Stimulated activated effector memory CD8-positive, alpha-beta T cell treated with anti-CD3 and anti-CD28 coated beads, Interleukin-12 subunit alpha, Interleukin-12 subunit beta, amount 100 ng/mL, for 72 hours (primary cell): Measurements from ENCODE around the gene WDR54.

Experiments used
- ATAC-seq: fragments of 150-1000 bp; cut with Tn5 transposase; 2 replicates; pipeline ENCODE4 v1.10.0; 2021
- DNase-seq, 2 donors: peaks; one replicate each; pipeline ENCODE4 v3.0.0; 2021 to 2022; ENCODE audit warnings: low spot score in 2 of 2
- H3K27ac Mint-ChIP-seq: one replicate; pipeline ENCODE4 v1.8.0; 2022; ENCODE audit warnings: mild to moderate bottlenecking, mixed read lengths
- H3K36me3 Mint-ChIP-seq: one replicate; pipeline ENCODE4 v1.8.0; 2022; ENCODE audit warnings: mild to moderate bottlenecking, mixed read lengths
- H3K4me1 Mint-ChIP-seq: one replicate; pipeline ENCODE4 v1.8.0; 2022; ENCODE audit warnings: mixed read lengths
- H3K4me3 Mint-ChIP-seq: one replicate; pipeline ENCODE4 v1.8.0; 2022; ENCODE audit warnings: mild to moderate bottlenecking, mixed read lengths
- H3K9me3 Mint-ChIP-seq: one replicate; pipeline ENCODE4 v1.8.0; 2022; ENCODE audit warnings: mixed read lengths

WDR54 gene, protein sequence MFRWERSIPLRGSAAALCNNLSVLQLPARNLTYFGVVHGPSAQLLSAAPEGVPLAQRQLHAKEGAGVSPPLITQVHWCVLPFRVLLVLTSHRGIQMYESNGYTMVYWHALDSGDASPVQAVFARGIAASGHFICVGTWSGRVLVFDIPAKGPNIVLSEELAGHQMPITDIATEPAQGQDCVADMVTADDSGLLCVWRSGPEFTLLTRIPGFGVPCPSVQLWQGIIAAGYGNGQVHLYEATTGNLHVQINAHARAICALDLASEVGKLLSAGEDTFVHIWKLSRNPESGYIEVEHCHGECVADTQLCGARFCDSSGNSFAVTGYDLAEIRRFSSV

GRCh38 chr2:74421221-74421870 is at the start of gene WDR54, which contains the start of gene C2orf81:
Gene WDR54 (plus strand): TSS chr2:74421730. CDS start chr2:74422154, 424 bp downstream.
Gene C2orf81 (minus strand): TSS chr2:74421619. CDS start chr2:74421560, 59 bp downstream.
- H3K4me1 Mint-ChIP-seq, result peaks cover 31% of the 10 kb centered on the region
- H3K4me3 Mint-ChIP-seq, result peak within 1 kb of the TSS; percentile 98
- ATAC-seq (peak; percentile 96), DNase-seq (peak; percentile 94 to 97)
- H3K9me3 Mint-ChIP-seq, result no peaks in the 10 kb centered on the region
- H3K27ac Mint-ChIP-seq, result peak within 1 kb of the TSS; percentile 98
- H3K36me3 Mint-ChIP-seq, result peaks cover 47% of the 10 kb centered on the region

DNA sequence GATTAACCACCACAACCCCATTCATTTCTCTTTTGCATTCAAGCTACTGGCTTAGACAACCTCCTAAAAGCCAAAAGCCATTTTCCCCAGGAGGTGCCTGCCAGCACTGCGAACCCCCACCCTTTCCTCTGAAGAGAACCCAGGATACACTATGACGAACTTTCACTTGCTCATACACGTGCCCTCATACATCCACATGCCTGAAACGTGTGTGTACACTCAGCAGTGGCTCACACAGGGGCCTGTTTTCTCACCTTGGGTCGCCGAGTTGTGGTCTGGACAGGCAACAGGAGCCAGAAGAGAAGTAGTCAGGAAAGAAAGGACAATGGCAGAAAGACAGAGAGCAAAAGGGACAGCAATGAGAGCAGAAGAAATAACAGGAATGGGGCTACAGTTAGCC is 48.9 kb upstream of the WDR54 start:
- DNase-seq (no peak), ATAC-seq (no peak)
- H3K27ac Mint-ChIP-seq, result peak overlapping the region; percentile 49
- H3K9me3 Mint-ChIP-seq, result no peaks in the 10 kb centered on the region
- H3K4me1 Mint-ChIP-seq, result peaks cover 31% of the 10 kb centered on the region
- H3K4me3 Mint-ChIP-seq, result no peak overlapping the region
- peaks cover 49% of the 10 kb centered on the region for H3K36me3 Mint-ChIP-seq

- Mint-ChIP-seq H3K4me3 (no peak overlapping the region), H3K4me1 (peaks cover 36% of the 10 kb centered on the region), H3K36me3 (peaks cover 49% of the 10 kb centered on the region), H3K27ac (peak overlapping the region; percentile 49), H3K9me3 (no peaks in the 10 kb centered on the region)
- ATAC-seq, result no peak
- DNase-seq, result no peak
These were observed 48.3 kb upstream of the WDR54 start for GRCh38 chr2:74373221-74373676.

- no peak for DNase-seq
- H3K27ac Mint-ChIP-seq, result no peak overlapping the region
- H3K4me3 Mint-ChIP-seq, result no peak overlapping the region
- peaks cover 44% of the 10 kb centered on the region for H3K36me3 Mint-ChIP-seq
- no peak for ATAC-seq
- peaks cover 44% of the 10 kb centered on the region for H3K4me1 Mint-ChIP-seq
- H3K9me3 Mint-ChIP-seq, result no peaks in the 10 kb centered on the region
These were observed 47.5 kb upstream of the WDR54 start for GRCh38 chr2:74373985-74374384.

DNA sequence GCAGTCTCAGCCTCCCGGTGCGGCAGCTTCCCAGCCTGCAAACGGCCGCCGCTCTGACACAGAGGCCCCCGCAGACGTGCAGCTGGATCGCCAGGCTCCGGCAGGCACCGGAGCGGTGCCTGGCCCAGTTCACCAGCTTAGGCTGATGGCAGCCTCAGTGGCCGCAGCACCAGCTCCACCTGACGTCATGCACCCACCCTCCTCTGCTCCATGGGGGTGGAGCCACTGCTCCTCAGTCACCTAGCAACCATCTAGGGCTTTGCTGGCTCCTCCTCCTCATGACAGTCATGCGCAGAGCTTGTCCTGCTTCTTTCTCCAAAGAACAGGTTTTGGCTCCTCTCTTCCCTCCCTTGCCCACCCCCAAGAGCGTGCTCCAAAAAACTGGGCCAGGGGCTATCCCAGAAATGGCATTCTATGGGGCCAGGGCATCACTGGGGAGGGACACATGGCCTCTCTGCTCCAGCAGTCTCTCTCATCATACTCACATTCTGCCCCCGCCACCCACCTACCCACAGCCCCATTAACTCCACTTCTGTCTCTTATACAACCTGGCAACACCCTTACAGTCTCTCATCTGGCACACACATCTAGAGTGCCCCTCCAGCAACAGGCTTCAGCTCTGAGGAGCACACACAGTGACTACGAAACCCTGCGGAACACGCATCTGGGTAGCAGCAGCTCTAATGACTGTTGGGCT is 46.9 kb upstream of the WDR54 start:
- Mint-ChIP-seq H3K27ac (no peak overlapping the region), H3K9me3 (no peaks in the 10 kb centered on the region), H3K4me3 (no peak overlapping the region), H3K4me1 (peaks cover 50% of the 10 kb centered on the region), H3K36me3 (peaks cover 38% of the 10 kb centered on the region)
- ATAC-seq (no peak), DNase-seq (no peak)

GRCh38 chr2:74375838-74376237 is 45.7 kb upstream of the WDR54 start:
- Mint-ChIP-seq H3K4me1 (peaks cover 62% of the 10 kb centered on the region), H3K9me3 (no peaks in the 10 kb centered on the region), H3K36me3 (peaks cover 26% of the 10 kb centered on the region), H3K27ac (peak overlapping the region; percentile 7), H3K4me3 (no peak overlapping the region)
- DNase-seq, result no peak
- no peak for ATAC-seq

GRCh38 chr2:74378007-74378406 is 43.5 kb upstream of the WDR54 start:
- Mint-ChIP-seq H3K9me3 (no peaks in the 10 kb centered on the region), H3K4me1 (peaks cover 69% of the 10 kb centered on the region), H3K27ac (peak overlapping the region; percentile 84), H3K36me3 (peaks cover 25% of the 10 kb centered on the region), H3K4me3 (no peak overlapping the region)
- ATAC-seq, result no peak
- DNase-seq, result no peak

DNA sequence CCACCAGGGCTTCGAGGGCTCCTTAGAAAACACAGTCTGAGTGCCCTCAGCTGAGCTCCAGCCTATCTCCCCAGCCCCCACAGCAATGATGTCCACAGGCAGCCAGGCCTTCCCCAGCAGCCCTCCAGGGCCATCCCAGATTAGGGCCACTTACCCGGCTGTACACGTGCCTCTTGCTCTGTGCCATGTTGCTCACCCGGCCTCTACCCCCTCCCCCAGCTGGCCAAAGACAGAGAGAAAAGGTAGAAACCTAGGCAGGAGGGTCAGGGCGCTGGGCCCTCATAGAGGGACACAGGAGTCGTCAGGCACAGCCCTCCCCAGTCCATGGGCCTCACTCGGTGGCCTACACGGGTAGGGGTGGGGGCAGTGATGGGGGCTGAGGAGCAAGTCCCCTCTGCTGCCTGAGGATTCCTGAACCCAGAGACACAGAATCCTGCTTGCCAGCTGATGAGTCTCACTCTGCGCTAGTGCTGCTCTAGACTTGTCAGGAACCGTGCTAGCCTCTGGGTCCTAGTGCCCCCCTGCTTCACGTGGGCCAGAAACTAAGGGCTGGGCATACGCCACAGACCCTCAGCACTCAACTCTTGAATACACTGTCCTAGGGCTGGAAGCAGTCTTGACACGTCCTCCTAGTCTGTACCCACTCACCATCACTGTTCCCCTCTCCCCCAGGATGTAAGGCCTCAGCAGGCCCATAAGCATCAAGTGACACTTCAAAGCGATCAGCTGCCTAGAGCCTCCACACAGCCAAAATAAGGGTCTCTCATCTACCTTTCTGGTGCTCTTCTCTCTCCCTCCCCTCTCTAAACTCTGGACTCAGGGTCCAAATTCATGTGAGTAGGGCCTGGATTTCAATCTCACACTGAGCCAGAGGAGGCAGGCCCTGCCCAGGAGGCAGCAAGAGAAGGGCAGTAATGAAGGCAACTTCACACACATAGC is 41.4 kb upstream of the WDR54 start, which contains the start of gene DCTN1:
Gene DCTN1, minus strand, starts transcription at position 461 of the 939 bp plus-strand sequence. Its CDS starts 274 bp downstream, at position 187.
- DNase-seq (no peak), ATAC-seq (peak; percentile 75)
- Mint-ChIP-seq H3K27ac (peak within 1 kb of the TSS; percentile 84), H3K4me3 (peak within 1 kb of the TSS; percentile 34), H3K36me3 (peaks cover 25% of the 10 kb centered on the region), H3K9me3 (no peaks in the 10 kb centered on the region), H3K4me1 (peaks cover 56% of the 10 kb centered on the region)

DNA sequence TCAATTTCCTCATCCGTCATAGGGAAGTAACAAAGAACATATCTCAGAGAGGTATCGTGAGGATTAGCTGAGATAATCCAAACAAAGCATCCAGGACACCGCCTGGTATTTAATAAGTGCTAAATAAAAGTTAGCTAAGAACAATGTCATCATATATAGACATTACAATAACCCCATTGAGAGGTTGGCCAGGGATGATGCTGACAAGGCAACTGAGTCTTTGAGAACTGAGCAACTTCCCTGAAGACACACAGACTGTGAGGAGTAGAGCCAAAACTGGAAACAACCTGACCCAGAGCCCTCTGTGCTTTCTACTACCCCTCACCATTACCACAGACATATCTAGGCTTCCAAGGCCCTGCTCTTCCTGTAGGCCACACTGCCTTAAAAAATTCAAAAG is 39.8 kb upstream of the WDR54 start:
- Mint-ChIP-seq H3K4me3 (no peak overlapping the region), H3K36me3 (peaks cover 19% of the 10 kb centered on the region), H3K9me3 (no peaks in the 10 kb centered on the region), H3K4me1 (peaks cover 44% of the 10 kb centered on the region), H3K27ac (peak overlapping the region; percentile 43)
- no peak for ATAC-seq
- DNase-seq, result no peak

GRCh38 chr2:74383254-74383653 is 38.3 kb upstream of the WDR54 start:
- Mint-ChIP-seq H3K9me3 (no peaks in the 10 kb centered on the region), H3K27ac (peak overlapping the region; percentile 39), H3K36me3 (peaks cover 9% of the 10 kb centered on the region), H3K4me3 (no peak overlapping the region), H3K4me1 (peaks cover 38% of the 10 kb centered on the region)
- DNase-seq, result no peak
- ATAC-seq, result no peak

DNA sequence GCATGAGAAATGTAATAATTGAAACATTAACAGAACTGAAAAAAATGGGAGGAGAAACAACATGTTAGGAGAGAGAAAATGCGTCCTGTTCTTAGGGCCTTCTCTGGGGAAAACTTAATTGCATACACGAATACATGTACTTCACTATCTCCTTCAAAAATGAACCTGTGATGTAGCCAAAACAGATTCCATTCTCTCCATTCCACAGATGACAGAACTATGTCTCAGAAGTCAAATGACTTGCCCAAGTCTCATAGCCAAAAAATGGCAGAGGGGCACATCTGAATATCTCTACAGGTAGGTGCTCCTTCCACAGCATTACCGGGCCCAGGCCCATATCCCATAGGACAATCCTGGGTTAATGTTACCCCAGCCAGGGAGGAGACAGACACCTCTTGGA is 37.5 kb upstream of the WDR54 start:
- no peak for DNase-seq
- H3K36me3 Mint-ChIP-seq, result peaks cover 6% of the 10 kb centered on the region
- no peak overlapping the region for H3K4me3 Mint-ChIP-seq
- peak overlapping the region; percentile 39 for H3K27ac Mint-ChIP-seq
- H3K4me1 Mint-ChIP-seq, result peaks cover 30% of the 10 kb centered on the region
- ATAC-seq, result no peak
- H3K9me3 Mint-ChIP-seq, result no peaks in the 10 kb centered on the region

DNA sequence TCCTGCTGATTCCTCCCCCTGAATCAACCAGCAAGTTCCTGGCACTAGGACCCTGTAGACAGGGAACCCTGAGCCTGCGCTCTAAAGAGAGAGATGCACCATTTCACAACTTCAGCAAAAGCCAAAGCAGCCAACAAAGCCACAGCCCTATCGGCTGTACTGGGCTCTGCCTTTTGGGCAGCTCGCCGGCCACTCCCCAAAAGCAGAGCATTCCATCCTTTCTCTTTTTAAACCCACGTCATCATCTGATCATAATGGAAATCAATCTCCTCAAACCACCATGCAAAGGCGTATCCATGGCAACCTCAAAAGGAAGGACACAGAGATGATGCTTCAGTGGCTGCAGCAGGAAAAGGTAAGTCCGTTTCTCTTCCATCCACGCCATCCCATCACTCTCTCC is 36.1 kb upstream of the WDR54 start:
- ATAC-seq, result no peak
- Mint-ChIP-seq H3K27ac (no peak overlapping the region), H3K4me3 (no peak overlapping the region), H3K9me3 (no peaks in the 10 kb centered on the region), H3K36me3 (peaks cover 6% of the 10 kb centered on the region), H3K4me1 (peaks cover 16% of the 10 kb centered on the region)
- DNase-seq, result no peak

- peak; percentile 90 for ATAC-seq
- H3K4me3 Mint-ChIP-seq, result no peak overlapping the region
- no peaks in the 10 kb centered on the region for H3K9me3 Mint-ChIP-seq
- DNase-seq, result no peak
- H3K27ac Mint-ChIP-seq, result no peak overlapping the region
- H3K36me3 Mint-ChIP-seq, result peaks cover 4% of the 10 kb centered on the region
- H3K4me1 Mint-ChIP-seq, result no peaks in the 10 kb centered on the region
These were observed 34.2 kb upstream of the WDR54 start for GRCh38 chr2:74387346-74387745.

DNA sequence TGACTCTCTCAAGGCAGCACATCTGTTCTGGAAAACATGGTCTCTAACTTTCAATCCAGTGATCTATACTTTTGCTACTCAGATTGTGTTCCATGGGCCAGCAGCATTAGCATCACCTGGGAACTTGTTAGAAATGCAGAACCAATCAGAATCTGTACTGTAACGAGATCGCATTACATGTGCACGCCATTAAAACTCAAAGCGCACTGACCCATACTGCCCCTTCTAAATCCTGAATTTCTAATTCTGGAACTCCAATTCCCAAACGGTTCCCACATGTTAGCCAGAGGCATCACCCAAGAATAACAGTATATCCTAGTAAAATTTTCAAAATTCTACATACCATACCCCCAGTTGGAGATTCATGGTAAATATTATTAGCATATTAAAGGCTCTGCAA is 30.9 kb upstream of the WDR54 start:
- Mint-ChIP-seq H3K9me3 (no peaks in the 10 kb centered on the region), H3K27ac (no peak overlapping the region), H3K36me3 (no peaks in the 10 kb centered on the region), H3K4me1 (no peaks in the 10 kb centered on the region), H3K4me3 (peak overlapping the region; percentile 75)
- ATAC-seq (no peak), DNase-seq (no peak)
